A549 (cell line): ENCODE results near the gene SHISA3. TPM values are rescaled to one million over a fixed set of nuclear protein-coding genes. Genes with fewer than 3 reads are reported as not detected.

Experiments used
- ATAC-seq, 2 experiments: fragments of 200-7000 bp in 1 of 2; fragments of >200 bp in 1 of 2; cut with Nextera tagmentation in 1 of 2; cut with Tn5 transposase in 1 of 2; 3 replicates each; pipeline versions ENCODE4 v1.8.0 to v1.9.1; 2018 to 2020; ENCODE audit warnings: mild to moderate bottlenecking in 1 of 2, moderate library complexity in 1 of 2
- CTCF ChIA-PET: fragments of 300-600 bp; sonication (Branson Sonifier 250); formaldehyde crosslinking; extraction: SDS; loops from one replicate; lab custom pipeline; 2021; ENCODE audit warnings: antibody characterized with exemption, inconsistent platforms; lab: Yijun Ruan, JAX
- POLR2A ChIA-PET: fragments of 350-600 bp; formaldehyde crosslinking; extraction: SDS; loops from one replicate; lab custom pipeline; 2021; ENCODE audit warnings: antibody characterized with exemption, inconsistent platforms; lab: Yijun Ruan, JAX
- DNase-seq, 2 experiments: peaks; one replicate each; pipeline versions ENCODE4 v3.0.0 to v3.0.0-alpha.2; 2011 to 2016; ENCODE audit warnings: low read depth in 1 of 2, low spot score in 1 of 2
- FAIRE-seq: peaks from 2 replicates; lab custom pipeline; 2011; peaks lifted over from hg19 to GRCh38; lab: Jason Lieb, UNC
- H3K27ac ChIP-seq, 2 experiments: fragments of >200 bp; sonication (Bioruptor Twin); formaldehyde crosslinking; 3 replicates each; pipeline ENCODE4 v1.5.1; 2016 to 2017
- H3K4me1 ChIP-seq: fragments of >200 bp; sonication (Bioruptor Twin); formaldehyde crosslinking; 3 replicates; pipeline ENCODE4 v1.6.1; 2016
- H3K4me2 ChIP-seq: fragments of >200 bp; sonication (Bioruptor Twin); formaldehyde crosslinking; 3 replicates; pipeline ENCODE4 v1.6.1; 2016
- H3K4me3 ChIP-seq: fragments of >200 bp; sonication (Bioruptor Twin); formaldehyde crosslinking; 3 replicates; pipeline ENCODE4 v1.5.1; 2016
- H3K9me3 ChIP-seq: fragments of >200 bp; sonication (Bioruptor Twin); formaldehyde crosslinking; 3 replicates; pipeline ENCODE4 v1.6.1; 2016
- CBX2 ChIP-seq: fragments of 200-600 bp; sonication (generic); IDR thresholded peaks from 2 replicates; pipeline ENCODE4 v1.6.1; 2016; ENCODE audit warnings: low read depth, mild to moderate bottlenecking, borderline replicate concordance
- CBX8 ChIP-seq: fragments of 200-600 bp; sonication (generic); IDR thresholded peaks from 2 replicates; pipeline ENCODE4 v1.6.1; 2016
- CHD2 ChIP-seq: fragments of 150-350 bp; IDR thresholded peaks from 2 replicates; pipeline ENCODE4 v1.6.1; 2014; ENCODE audit warnings: low read length; ENCODE audit not compliant: partially characterized antibody
- CTCF ChIP-seq: fragments of >200 bp; sonication (Bioruptor Twin); formaldehyde crosslinking; IDR thresholded peaks from 3 replicates; pipeline ENCODE4 v1.5.1; 2016
- FOSL2 ChIP-seq, 2 experiments: fragments of 450-650 bp in 1 of 2; fragments of >200 bp in 1 of 2; sonication (Bioruptor Twin) in 1 of 2; formaldehyde crosslinking; IDR thresholded peaks; 2 replicates each; pipeline versions ENCODE4 v1.5.0 to v1.6.1; 2016 to 2020; ENCODE audit warnings: mild to moderate bottlenecking in 1 of 2, moderate library complexity in 1 of 2
- NFE2L2 ChIP-seq: fragments of 150-350 bp; conservative IDR thresholded peaks from 2 replicates; pipeline ENCODE4 v1.6.1; 2014; ENCODE audit warnings: low read length
- NPAS2 ChIP-seq: fragments of 250-450 bp; sonication (Bioruptor Pico); IDR thresholded peaks from 2 replicates; pipeline ENCODE4 v1.8.0; 2022; ENCODE audit warnings: mild to moderate bottlenecking, moderate library complexity, borderline replicate concordance
- RAD21 ChIP-seq, 2 experiments: fragments of >200 bp in 1 of 2; sonication (Bioruptor Twin) in 1 of 2; formaldehyde crosslinking in 1 of 2; IDR thresholded peaks in 1 of 2; conservative IDR thresholded peaks in 1 of 2; 2 replicates in 1 of 2; 3 replicates in 1 of 2; pipeline ENCODE4 v1.6.1; 2012 to 2018; ENCODE audit warnings: inconsistent platforms in 1 of 2
- TFCP2L1 ChIP-seq: fragments of 250-450 bp; sonication (Bioruptor Pico); IDR thresholded peaks from 2 replicates; pipeline ENCODE4 v1.5.0; 2021; ENCODE audit warnings: mild to moderate bottlenecking
- ZSCAN20 ChIP-seq: fragments of 250-450 bp; sonication (Bioruptor Pico); IDR thresholded peaks from 2 replicates; pipeline ENCODE4 v1.8.0; 2022; ENCODE audit warnings: mild to moderate bottlenecking, moderate library complexity
- WGBS: methylation state at CpG from one replicate; pipeline ENCODE4 v1.1.6; 2017; ENCODE audit errors: missing lambda C conversion rate; 5-methylcytosine and 5-hydroxymethylcytosine counted together
- polyA plus RNA-seq, 4 experiments: library from polyadenylated mRNA; depleted of rRNA in 3 of 4; stranded (reverse); fragments of >200 nt; fragmentation: RNase III in 1 of 4; extraction: RNeasy Plus Mini Kit Qiagen cat#74134 plus additional on column Dnase treatment in 1 of 4; gene quantifications; 2 replicates in 3 of 4; 3 replicates in 1 of 4; pipeline ENCODE4 v1.2.3, GENCODE V29; 2011 to 2017
- TF ChIP-seq, protein P1 (sequence below): fragments of 250-450 bp; sonication (Bioruptor Pico); IDR thresholded peaks from 2 replicates; pipeline ENCODE4 v1.5.0; 2021; ENCODE audit warnings: mild to moderate bottlenecking, moderate library complexity, borderline replicate concordance
- TF ChIP-seq, protein P2 (sequence below): IDR thresholded peaks from 2 replicates; pipeline ENCODE4 v1.6.1; 2012

The SHISA3 gene
- polyA plus RNA-seq, 2 of the 4 experiments (the other 2 are of a cell fraction) = not detected

GRCh38 chr4:42446823-42447222, 49.5 kb downstream of the SHISA3 start:
- Histone ChIP-seq H3K4me1 (no peaks in the 10 kb centered on the region), H3K4me3 (no peak overlapping the region), H3K27ac (no peak overlapping the region), H3K9me3 (no peaks in the 10 kb centered on the region), H3K4me2 (no peak overlapping the region)
- no peak for DNase-seq
- ChIA-PET POLR2A (no interaction called here), CTCF (no interaction called here)
- FAIRE-seq = no peak
- no peak for ATAC-seq
- WGBS = 21% methylated on average over 5 of the region's 5 CpGs
- TF ChIP-seq CHD2 = no peak
- no peak for TF ChIP-seq CTCF
- TF ChIP-seq, protein P1, sequence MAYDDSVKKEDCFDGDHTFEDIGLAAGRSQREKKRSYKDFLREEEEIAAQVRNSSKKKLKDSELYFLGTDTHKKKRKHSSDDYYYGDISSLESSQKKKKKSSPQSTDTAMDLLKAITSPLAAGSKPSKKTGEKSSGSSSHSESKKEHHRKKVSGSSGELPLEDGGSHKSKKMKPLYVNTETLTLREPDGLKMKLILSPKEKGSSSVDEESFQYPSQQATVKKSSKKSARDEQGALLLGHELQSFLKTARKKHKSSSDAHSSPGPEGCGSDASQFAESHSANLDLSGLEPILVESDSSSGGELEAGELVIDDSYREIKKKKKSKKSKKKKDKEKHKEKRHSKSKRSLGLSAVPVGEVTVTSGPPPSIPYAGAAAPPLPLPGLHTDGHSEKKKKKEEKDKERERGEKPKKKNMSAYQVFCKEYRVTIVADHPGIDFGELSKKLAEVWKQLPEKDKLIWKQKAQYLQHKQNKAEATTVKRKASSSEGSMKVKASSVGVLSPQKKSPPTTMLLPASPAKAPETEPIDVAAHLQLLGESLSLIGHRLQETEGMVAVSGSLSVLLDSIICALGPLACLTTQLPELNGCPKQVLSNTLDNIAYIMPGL (CRISPR knock-in tag) = no peak
- no peak for TF ChIP-seq RAD21 (conservative IDR thresholded peaks at IDR 0.05 in 1 of 2, IDR thresholded peaks at IDR 0.05 in 1 of 2)
- no peak for TF ChIP-seq CBX8
- no peak for TF ChIP-seq TFCP2L1 (CRISPR knock-in tag)
- TF ChIP-seq, protein P2, sequence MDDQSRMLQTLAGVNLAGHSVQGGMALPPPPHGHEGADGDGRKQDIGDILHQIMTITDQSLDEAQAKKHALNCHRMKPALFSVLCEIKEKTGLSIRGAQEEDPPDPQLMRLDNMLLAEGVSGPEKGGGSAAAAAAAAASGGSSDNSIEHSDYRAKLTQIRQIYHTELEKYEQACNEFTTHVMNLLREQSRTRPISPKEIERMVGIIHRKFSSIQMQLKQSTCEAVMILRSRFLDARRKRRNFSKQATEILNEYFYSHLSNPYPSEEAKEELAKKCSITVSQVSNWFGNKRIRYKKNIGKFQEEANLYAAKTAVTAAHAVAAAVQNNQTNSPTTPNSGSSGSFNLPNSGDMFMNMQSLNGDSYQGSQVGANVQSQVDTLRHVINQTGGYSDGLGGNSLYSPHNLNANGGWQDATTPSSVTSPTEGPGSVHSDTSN = no peak
- no peak for TF ChIP-seq FOSL2 (IDR thresholded peaks at IDR 0.05)
- TF ChIP-seq FOSL2 (CRISPR knock-in tag; IDR thresholded peaks at IDR 0.05) = no peak
- TF ChIP-seq CBX2 = no peak
- no peak for TF ChIP-seq ZSCAN20 (CRISPR knock-in tag)
- TF ChIP-seq NPAS2 (CRISPR knock-in tag) = no peak
- no peak for TF ChIP-seq NFE2L2

Other genes starting within 250 kb of the SHISA3 start
- gene BEND4, start 244.8 kb upstream of the SHISA3 start, polyA plus RNA-seq (2011; rRNA removed) = not detected in 2 replicates
- gene BEND4, start 244.8 kb upstream of the SHISA3 start, polyA plus RNA-seq (2017; fragmentation: RNase III; extraction: RNeasy Plus Mini Kit Qiagen cat#74134 plus additional on column Dnase treatment) = not detected in 3 replicates